ENCODE data around the gene C19orf53. TPM values are rescaled to one million over a fixed set of nuclear protein-coding genes. Genes with fewer than 3 reads are reported as not detected.

C19orf53 gene
- total and polyA plus RNA-seq, 10 of the 15 experiments (the other 5 are each of a cell fraction or from before 2014, with no cell fraction given) = 109 to 449 (median 218) TPM

DNA sequence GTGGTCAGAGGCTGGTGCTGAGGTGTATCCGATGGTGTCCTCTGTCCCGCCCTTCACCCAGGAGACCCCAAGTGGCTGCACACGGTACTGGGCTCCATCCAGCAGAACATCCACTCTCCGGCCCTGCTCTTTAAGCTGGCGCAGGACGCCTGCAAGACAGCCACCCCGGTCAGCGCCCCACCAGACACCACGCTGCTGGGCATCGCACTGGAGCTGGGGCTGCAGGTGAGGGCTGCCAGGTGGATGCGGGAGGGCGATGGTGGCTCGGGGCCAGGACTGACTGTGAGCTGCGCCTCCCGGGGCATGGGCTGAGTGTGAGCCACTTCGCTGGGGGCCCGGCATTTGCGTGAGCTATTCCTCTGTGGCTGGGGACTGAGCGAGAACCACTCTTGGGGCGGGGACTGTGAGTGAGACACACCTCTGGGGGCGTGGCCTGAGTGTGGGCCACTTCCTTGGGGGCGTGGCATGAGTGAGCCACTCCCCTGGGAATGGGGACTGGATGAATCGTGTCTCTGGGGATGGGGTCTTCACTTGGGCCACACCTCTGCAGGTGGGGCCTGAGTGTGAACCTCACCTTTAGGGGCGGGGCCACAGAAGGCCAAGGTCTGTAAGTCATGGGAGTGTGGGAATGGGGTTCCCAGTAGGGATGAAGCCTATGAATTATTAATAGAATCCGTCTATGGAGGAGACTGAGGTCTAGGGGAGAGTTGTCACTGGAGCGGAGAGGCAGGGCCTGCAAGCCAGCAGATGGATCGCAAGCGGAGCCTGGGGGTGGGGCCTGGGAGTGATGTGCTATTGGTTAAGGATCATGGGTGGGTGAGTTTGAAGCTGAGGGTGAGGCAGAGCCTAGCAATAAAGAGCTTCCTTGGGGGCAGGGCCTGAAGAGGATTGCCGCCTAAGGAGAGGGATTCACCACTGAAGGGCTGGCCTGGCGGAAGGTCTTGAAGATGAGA lies 51.5 kb downstream of the C19orf53 start:
- ChIA-PET POLR2A (interaction anchor here (1.6 kb wide), 1 partner anchor 29 kb away, joined by 3 read pairs; no protein-coding TSS in a partner anchor), CTCF (interaction anchor here (1.5 kb wide), 1 partner anchor 21 kb away, joined by 3 read pairs; no protein-coding TSS in a partner anchor), RAD21 (ENCODE audit: unreplicated experiment) (no interaction called here), SMC1A (ENCODE audit: uncharacterized antibody, unreplicated experiment) (interaction anchor here (1.1 kb wide), 1 partner anchor 147 kb away, joined by 4 read pairs; no protein-coding TSS in a partner anchor)
- Histone ChIP-seq H3K4me1 (ENCODE audit: control insufficient read depth, insufficient read depth, low read length) (no peaks in the 10 kb centered on the region), H3K9me3 (replicated peaks; ENCODE audit: control insufficient read depth, insufficient read depth, low read length) (no peaks in the 10 kb centered on the region), H3K79me2 (ENCODE audit: control insufficient read depth, insufficient read depth, low read length) (no peaks in the 10 kb centered on the region), H4K20me1 (ENCODE audit: control insufficient read depth, insufficient read depth) (no peaks in the 10 kb centered on the region), H3K9ac (ENCODE audit: control insufficient read depth, insufficient read depth, low read length) (no peak overlapping the region), H3K36me3 (ENCODE audit: control insufficient read depth in 2 of 2, insufficient read depth in 2 of 2, low read length in 1 of 2) (no peaks in the 10 kb centered on the region), H3K27me3 (replicated peaks in 1 of 2; ENCODE audit: control insufficient read depth in 2 of 2, insufficient read depth in 2 of 2, low read length in 1 of 2) (no peaks in the 10 kb centered on the region), H3K4me2 (ENCODE audit: control insufficient read depth, insufficient read depth) (no peak overlapping the region), H3K4me3 (no peak overlapping the region), H3K27ac (ENCODE audit: control insufficient read depth, insufficient read depth) (no peak overlapping the region), H2AFZ (ENCODE audit: control insufficient read depth, low read depth, low read length) (no peak overlapping the region)
- FAIRE-seq (no peak), ATAC-seq (peak; percentile 65), DNase-seq (ENCODE audit: low read depth, low spot score) (no peak)
- 0 out of 6 replicates have a peak, but pooled peaks of 2 of the 3 experiments have one; percentile 14 to 19 for TF ChIP-seq CTCF (IDR thresholded peaks at IDR 0.05 in 2 of 3, conservative IDR thresholded peaks at IDR 0.05 in 1 of 3; ENCODE audit: control insufficient read depth in 2 of 3, extremely low read depth in 1 of 3, insufficient read depth in 1 of 3, low read depth in 3 of 3, low read length in 3 of 3)
- no peak for TF ChIP-seq TCF7 (IDR thresholded peaks at IDR 0.05; ENCODE audit: borderline replicate concordance)
- no peak for TF ChIP-seq NFXL1 (IDR thresholded peaks at IDR 0.05; ENCODE audit: borderline replicate concordance)
- no peak for TF ChIP-seq RB1 (IDR thresholded peaks at IDR 0.05; ENCODE audit: borderline replicate concordance)
- no peak for TF ChIP-seq ZNF687 (IDR thresholded peaks at IDR 0.05)
- no TSS peak for BruUV-seq (replicated peaks)
- intact Hi-C loops (cut with micrococcal nuclease; ENCODE audit: unreplicated experiment) = no loop called here
- in situ Hi-C loops (cut with MboI) = no loop called here
- 92% methylated on average over 29 of the region's 30 CpGs for WGBS (ENCODE audit: insufficient coverage, insufficient replicate concordance, low lambda C conversion rate, missing lambda C conversion rate)

Data from GM12878 (cell line).